ENCODE results near the gene SSR4. TPM values are rescaled to one million over a fixed set of nuclear protein-coding genes. Genes with fewer than 3 reads are reported as not detected.

The SSR4 gene
- total RNA-seq, 1 experiment from 2014 or later: 182 TPM

DNA sequence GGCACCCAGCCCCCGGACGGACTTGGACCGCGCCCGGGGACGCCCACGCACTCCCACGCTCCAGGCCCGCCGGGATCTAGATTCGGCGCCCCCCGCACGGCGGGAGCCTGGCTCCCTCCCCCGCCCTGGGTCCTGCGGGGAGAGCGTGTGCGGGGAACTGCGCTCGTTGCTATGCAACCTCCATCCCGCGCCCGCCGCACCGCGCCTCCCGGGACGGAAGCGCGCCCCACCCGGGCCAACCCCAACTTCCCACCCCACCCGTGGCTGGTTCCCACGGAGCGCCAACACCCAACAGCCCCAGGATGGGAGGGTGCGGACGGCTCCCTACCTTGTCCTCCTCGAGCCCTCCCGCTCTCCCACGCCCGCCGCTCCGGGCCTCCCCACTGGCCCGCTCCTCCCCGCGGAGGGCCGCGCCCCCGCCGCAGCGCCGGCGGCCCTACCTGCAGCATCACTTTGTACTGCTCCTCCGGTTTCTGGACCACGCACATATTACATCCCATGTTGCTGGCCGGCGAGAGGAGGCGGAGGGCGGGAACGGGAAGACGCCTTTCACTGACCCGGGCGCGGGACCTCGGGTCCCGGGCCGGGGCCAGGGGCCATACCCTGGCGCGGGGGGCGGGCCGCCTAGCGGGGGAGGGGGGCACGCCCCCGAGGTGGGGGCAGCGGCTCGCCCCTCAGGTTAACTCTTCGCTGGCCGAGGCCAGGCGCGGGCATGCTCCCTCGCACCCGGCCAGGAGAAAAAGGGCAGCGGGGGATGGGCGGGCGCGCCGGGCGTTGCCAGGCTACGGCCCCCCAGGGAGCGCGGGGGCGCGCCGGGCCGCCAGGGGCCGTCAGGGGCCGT lies 35.6 kb downstream of the SSR4 start, which contains the start of gene PDZD4:
TSS of gene PDZD4 (minus strand) at position 746 of the 841 bp plus-strand sequence. CDS start at position 500, 246 bp downstream.
- H4K20me1 ChIP-seq (ENCODE audit: insufficient read depth): no peaks in the 10 kb centered on the region
- H3K4me1 ChIP-seq (ENCODE audit: control insufficient read depth in 1 of 2, insufficient read depth in 2 of 2, low read length in 2 of 2): peaks cover 0 to 13% of the 10 kb centered on the region in 2 experiments; a peak in 2 of 4 replicates
- POLR2A ChIA-PET: no interaction called here
- no peak for TF ChIP-seq ELF1 (IDR thresholded peaks at IDR 0.05; ENCODE audit: borderline replicate concordance, low read depth)
- no peak for TF ChIP-seq EZH2phosphoT487 (IDR thresholded peaks at IDR 0.05; ENCODE audit: borderline replicate concordance)
- no peak for TF ChIP-seq CTCF (IDR thresholded peaks at IDR 0.05 in 2 of 3, conservative IDR thresholded peaks at IDR 0.05 in 1 of 3; ENCODE audit: borderline replicate concordance in 1 of 3, insufficient read depth in 1 of 3, low read depth in 2 of 3, low read length in 2 of 3)
- no peak for TF ChIP-seq SRF (IDR thresholded peaks at IDR 0.05; ENCODE audit: low read depth)
- no peak for TF ChIP-seq RAD21 (IDR thresholded peaks at IDR 0.05; ENCODE audit: low read depth)
- TF ChIP-seq, protein P1, sequence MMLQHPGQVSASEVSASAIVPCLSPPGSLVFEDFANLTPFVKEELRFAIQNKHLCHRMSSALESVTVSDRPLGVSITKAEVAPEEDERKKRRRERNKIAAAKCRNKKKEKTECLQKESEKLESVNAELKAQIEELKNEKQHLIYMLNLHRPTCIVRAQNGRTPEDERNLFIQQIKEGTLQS (IDR thresholded peaks at IDR 0.05): no peak
- TF ChIP-seq ZFX (IDR thresholded peaks at IDR 0.05): no peak
- TF ChIP-seq JUND (IDR thresholded peaks at IDR 0.05): no peak
- TF ChIP-seq POLR2AphosphoS5 (IDR thresholded peaks at IDR 0.05; ENCODE audit: low read depth, low read length): no peak
- TF ChIP-seq, protein P2, sequence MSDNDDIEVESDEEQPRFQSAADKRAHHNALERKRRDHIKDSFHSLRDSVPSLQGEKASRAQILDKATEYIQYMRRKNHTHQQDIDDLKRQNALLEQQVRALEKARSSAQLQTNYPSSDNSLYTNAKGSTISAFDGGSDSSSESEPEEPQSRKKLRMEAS (IDR thresholded peaks at IDR 0.05): no peak
- TF ChIP-seq EZH2 (IDR thresholded peaks at IDR 0.05): no peak
- no peak for TF ChIP-seq TCF7L2 (IDR thresholded peaks at IDR 0.05; ENCODE audit: borderline replicate concordance, extremely low read depth, insufficient read depth, insufficient read length)
- no peak for TF ChIP-seq POLR2A (IDR thresholded peaks at IDR 0.05; ENCODE audit: borderline replicate concordance, extremely low read depth, insufficient read depth, insufficient read length)
- TF ChIP-seq, protein P3, sequence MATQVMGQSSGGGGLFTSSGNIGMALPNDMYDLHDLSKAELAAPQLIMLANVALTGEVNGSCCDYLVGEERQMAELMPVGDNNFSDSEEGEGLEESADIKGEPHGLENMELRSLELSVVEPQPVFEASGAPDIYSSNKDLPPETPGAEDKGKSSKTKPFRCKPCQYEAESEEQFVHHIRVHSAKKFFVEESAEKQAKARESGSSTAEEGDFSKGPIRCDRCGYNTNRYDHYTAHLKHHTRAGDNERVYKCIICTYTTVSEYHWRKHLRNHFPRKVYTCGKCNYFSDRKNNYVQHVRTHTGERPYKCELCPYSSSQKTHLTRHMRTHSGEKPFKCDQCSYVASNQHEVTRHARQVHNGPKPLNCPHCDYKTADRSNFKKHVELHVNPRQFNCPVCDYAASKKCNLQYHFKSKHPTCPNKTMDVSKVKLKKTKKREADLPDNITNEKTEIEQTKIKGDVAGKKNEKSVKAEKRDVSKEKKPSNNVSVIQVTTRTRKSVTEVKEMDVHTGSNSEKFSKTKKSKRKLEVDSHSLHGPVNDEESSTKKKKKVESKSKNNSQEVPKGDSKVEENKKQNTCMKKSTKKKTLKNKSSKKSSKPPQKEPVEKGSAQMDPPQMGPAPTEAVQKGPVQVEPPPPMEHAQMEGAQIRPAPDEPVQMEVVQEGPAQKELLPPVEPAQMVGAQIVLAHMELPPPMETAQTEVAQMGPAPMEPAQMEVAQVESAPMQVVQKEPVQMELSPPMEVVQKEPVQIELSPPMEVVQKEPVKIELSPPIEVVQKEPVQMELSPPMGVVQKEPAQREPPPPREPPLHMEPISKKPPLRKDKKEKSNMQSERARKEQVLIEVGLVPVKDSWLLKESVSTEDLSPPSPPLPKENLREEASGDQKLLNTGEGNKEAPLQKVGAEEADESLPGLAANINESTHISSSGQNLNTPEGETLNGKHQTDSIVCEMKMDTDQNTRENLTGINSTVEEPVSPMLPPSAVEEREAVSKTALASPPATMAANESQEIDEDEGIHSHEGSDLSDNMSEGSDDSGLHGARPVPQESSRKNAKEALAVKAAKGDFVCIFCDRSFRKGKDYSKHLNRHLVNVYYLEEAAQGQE (IDR thresholded peaks at IDR 0.05; ENCODE audit: low read depth): no peak
- no peak for TF ChIP-seq FOSL1 (IDR thresholded peaks at IDR 0.05; ENCODE audit: low read depth)
- no peak for TF ChIP-seq CBX3 (IDR thresholded peaks at IDR 0.05; ENCODE audit: low read depth)
- no peak for TF ChIP-seq YY1 (IDR thresholded peaks at IDR 0.05; ENCODE audit: extremely low read depth, insufficient replicate concordance, low read depth, low read length)
- H3K9ac ChIP-seq (ENCODE audit: low read length): no peak within 1 kb of the TSS
- ATAC-seq (no peak), DNase-seq (ENCODE audit: low read depth, low spot score) (no peak)
- CTCF ChIA-PET: no interaction called here
- no TSS peak for BruUV-seq (replicated peaks)
- H3K4me2 ChIP-seq (ENCODE audit: low read length): peak within 1 kb of the TSS; percentile 63
- H2AFZ ChIP-seq (ENCODE audit: low read depth, low read length, poor library complexity, severe bottlenecking): no peak within 1 kb of the TSS
- H3K9me3 ChIP-seq (ENCODE audit: control insufficient read depth in 1 of 2, insufficient read depth in 1 of 2, low read depth in 1 of 2, low read length in 2 of 2): no peaks in the 10 kb centered on the region
- no peaks in the 10 kb centered on the region for H3K9me2 ChIP-seq (ENCODE audit: insufficient read depth)
- H3K27me3 ChIP-seq (ENCODE audit: insufficient read depth, low read length): no peaks in the 10 kb centered on the region
- H3K4me3 ChIP-seq (replicated peaks in 1 of 2; ENCODE audit: low read depth in 1 of 2, low read length in 2 of 2): no peak within 1 kb of the TSS
- intact Hi-C loops (cut with micrococcal nuclease): no loop called here
- RAD21 ChIA-PET (ENCODE audit: low non-redundant PET in 1 of 2, low total read pairs in 2 of 2, uncharacterized antibody in 2 of 2, unreplicated experiment in 2 of 2): no interaction called here
- no peak within 1 kb of the TSS for H3K27ac ChIP-seq (ENCODE audit: low read depth, low read length)
- no peaks in the 10 kb centered on the region for H3K79me2 ChIP-seq (ENCODE audit: insufficient read depth, low read length)
- no peaks in the 10 kb centered on the region for H3K36me3 ChIP-seq (ENCODE audit: control insufficient read depth in 1 of 2, insufficient read depth in 2 of 2, low read length in 2 of 2)

Data from HCT116 (cell line).